ENCODE measurements around the gene FXYD6.

DNA sequence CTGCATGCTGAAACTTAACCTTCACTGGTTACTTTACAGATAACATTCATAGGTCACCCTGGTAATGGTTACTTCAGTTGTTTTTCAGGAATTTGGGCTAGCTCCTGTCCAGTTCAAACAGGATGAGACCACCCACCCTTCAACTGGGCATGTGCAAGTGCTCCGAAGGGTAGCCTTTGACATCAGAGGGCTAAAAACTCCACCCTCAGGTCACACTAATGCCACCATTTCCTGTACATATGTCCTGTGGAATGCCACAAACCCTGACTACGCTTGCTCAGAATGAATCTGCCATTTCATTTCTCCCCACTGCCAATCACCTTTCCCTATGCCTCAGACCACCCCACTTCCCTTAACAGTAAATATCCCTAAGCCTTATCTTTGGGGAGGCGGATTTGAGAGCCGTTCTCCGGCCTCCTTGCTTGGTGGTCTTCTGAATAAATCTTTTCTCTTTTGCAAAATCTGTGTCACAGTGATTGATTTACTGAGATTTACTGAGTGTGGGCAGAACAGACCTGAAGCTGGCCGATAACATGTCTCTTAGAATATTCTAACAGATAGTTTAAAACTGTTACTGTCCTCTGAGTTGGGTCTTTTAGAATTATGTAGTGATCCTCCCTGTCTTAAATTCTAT is 26.6 kb downstream of the FXYD6 start:
- TF ChIP-seq, protein P1, sequence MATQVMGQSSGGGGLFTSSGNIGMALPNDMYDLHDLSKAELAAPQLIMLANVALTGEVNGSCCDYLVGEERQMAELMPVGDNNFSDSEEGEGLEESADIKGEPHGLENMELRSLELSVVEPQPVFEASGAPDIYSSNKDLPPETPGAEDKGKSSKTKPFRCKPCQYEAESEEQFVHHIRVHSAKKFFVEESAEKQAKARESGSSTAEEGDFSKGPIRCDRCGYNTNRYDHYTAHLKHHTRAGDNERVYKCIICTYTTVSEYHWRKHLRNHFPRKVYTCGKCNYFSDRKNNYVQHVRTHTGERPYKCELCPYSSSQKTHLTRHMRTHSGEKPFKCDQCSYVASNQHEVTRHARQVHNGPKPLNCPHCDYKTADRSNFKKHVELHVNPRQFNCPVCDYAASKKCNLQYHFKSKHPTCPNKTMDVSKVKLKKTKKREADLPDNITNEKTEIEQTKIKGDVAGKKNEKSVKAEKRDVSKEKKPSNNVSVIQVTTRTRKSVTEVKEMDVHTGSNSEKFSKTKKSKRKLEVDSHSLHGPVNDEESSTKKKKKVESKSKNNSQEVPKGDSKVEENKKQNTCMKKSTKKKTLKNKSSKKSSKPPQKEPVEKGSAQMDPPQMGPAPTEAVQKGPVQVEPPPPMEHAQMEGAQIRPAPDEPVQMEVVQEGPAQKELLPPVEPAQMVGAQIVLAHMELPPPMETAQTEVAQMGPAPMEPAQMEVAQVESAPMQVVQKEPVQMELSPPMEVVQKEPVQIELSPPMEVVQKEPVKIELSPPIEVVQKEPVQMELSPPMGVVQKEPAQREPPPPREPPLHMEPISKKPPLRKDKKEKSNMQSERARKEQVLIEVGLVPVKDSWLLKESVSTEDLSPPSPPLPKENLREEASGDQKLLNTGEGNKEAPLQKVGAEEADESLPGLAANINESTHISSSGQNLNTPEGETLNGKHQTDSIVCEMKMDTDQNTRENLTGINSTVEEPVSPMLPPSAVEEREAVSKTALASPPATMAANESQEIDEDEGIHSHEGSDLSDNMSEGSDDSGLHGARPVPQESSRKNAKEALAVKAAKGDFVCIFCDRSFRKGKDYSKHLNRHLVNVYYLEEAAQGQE (IDR thresholded peaks at IDR 0.05): no peak
- TF ChIP-seq, protein P2, sequence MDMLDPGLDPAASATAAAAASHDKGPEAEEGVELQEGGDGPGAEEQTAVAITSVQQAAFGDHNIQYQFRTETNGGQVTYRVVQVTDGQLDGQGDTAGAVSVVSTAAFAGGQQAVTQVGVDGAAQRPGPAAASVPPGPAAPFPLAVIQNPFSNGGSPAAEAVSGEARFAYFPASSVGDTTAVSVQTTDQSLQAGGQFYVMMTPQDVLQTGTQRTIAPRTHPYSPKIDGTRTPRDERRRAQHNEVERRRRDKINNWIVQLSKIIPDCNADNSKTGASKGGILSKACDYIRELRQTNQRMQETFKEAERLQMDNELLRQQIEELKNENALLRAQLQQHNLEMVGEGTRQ (IDR thresholded peaks at IDR 0.05): no peak
